HG03457 (cell line): Measurements from ENCODE around the gene ZBTB32.
"Not testable (repeated sequence)": the region's sequence is repeated elsewhere in the genome, so short reads cannot be mapped to it uniquely, and the experiment has no call there.

Source experiments
- ATAC-seq: cut with Tn5 transposase; IDR thresholded peaks from one replicate; pipeline ENCODE4 v1.9.1; 2021; ENCODE audit warnings: moderate number of reproducible peaks; ENCODE audit not compliant: unreplicated experiment

ZBTB32 gene

DNA sequence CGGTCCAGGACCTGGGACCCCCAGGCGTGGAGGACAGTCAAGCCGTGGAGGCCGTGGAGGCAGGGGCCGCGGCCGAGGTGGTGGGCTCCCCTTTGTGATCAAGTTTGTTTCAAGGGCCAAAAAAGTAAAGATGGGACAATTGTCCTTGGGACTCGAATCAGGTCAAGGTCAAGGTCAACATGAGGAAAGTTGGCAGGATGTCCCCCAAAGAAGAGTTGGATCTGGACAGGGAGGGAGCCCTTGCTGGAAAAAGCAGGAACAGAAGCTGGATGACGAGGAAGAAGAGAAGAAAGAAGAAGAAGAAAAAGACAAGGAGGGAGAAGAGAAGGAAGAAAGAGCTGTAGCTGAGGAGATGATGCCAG is 15.8 kb downstream of the ZBTB32 start:
- no peak for ATAC-seq

DNA sequence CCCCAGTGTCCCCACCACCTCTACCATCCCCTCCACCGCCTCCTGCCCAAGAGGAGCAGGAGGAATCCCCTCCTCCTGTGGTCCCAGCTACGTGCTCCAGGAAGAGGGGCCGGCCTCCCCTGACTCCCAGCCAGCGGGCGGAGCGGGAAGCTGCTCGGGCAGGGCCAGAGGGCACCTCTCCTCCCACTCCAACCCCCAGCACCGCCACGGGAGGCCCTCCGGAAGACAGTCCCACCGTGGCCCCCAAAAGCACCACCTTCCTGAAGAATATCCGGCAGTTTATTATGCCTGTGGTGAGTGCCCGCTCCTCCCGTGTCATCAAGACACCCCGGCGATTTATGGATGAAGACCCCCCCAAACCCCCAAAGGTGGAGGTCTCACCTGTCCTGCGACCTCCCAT is 16.3 kb downstream of the ZBTB32 start:
- no peak for ATAC-seq

DNA sequence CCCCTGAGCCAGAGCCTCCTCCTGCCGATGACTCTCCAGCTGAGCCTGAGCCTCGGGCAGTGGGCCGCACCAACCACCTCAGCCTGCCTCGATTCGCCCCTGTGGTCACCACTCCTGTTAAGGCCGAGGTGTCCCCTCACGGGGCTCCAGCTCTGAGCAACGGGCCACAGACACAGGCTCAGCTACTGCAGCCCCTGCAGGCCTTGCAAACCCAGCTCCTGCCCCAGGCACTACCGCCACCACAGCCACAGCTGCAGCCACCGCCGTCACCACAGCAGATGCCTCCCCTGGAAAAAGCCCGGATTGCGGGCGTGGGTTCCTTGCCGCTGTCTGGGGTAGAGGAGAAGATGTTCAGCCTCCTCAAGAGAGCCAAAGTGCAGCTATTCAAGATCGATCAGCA is 17.0 kb downstream of the ZBTB32 start:
- ATAC-seq = no peak

DNA sequence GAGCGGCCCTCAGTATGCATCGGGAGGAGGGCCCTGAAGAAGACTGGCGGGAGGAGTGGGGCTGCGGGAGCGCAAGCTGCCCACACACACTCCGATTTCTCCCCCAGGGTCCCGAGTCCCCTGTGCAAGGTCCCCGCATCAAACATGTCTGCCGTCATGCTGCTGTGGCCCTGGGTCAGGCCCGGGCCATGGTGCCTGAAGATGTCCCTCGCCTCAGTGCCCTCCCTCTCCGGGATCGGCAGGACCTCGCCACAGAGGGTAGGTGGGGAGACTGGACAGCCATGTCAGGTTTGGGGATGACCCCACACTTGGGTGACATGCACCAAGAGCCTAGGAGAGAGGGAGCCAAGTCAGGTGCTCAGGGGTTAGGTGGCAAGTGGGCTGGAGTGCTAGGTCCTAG is 18.1 kb downstream of the ZBTB32 start:
- ATAC-seq = no peak

DNA sequence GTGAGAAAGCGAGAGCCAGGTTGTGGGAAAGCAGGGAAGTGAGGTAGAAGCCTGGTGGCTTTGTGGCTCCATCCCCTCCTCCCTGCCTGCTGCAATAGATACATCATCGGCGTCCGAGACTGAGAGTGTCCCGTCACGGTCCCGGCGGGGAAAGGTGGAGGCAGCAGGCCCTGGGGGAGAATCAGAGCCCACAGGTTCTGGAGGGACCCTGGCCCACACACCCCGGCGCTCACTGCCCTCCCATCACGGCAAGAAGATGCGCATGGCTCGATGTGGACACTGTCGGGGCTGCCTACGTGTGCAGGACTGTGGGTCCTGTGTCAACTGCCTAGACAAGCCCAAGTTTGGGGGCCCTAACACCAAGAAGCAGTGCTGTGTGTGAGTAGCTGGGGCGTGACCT is 18.5 kb downstream of the ZBTB32 start:
- ATAC-seq = no peak

DNA sequence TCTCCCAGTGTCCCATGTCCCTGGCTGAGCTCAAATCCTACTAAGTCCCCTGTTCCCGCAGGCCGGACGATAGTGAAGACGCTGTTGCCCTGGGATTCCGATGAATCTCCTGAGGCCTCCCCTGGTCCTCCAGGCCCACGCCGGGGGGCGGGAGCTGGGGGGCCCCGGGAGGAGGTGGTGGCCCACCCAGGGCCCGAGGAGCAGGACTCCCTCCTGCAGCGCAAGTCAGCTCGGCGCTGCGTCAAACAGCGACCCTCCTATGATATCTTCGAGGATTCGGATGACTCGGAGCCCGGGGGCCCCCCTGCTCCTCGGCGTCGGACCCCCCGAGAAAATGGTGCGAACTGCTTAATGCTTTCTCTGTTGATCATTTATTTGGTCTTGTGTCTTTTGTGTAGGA is 19.3 kb downstream of the ZBTB32 start:
- no peak for ATAC-seq

DNA sequence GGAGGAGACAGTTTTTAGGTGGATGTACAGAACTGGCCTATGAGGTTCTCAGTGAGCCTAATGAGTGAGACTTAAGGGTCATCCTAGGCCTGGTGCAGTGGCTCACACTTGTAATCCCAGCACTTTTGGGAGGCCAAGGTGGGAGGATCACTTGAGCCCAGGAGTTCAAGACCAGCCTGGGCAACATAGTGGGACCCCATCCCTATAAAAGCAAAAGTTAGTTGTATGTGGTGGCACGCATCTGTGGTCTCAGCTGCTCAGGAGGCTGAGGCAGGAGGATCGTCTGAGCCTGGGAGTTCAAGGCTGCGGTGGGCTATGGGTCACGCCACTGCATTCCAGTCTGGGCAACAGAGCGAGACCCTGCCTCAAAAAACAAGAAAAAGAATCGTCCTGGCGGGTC is 19.8 kb downstream of the ZBTB32 start:
- ATAC-seq = not testable (repeated sequence)

DNA sequence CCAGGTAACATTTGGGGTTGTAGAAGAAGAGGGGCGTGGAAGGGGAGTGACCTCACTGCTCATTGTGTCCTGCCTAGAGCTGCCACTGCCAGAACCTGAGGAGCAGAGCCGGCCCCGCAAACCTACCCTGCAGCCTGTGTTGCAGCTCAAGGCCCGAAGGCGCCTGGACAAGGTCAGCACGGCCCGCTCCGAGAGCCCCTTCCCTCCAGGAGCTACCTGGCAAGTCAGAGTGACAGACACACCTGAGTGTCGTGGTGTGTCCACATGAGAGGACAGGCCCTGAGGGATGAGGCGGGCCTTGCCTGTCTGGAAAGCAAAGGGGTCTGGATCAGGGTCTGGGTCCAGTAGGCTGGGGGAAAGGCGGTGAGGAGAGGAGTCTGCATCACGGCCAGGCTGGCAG is 20.2 kb downstream of the ZBTB32 start:
- ATAC-seq = no peak

DNA sequence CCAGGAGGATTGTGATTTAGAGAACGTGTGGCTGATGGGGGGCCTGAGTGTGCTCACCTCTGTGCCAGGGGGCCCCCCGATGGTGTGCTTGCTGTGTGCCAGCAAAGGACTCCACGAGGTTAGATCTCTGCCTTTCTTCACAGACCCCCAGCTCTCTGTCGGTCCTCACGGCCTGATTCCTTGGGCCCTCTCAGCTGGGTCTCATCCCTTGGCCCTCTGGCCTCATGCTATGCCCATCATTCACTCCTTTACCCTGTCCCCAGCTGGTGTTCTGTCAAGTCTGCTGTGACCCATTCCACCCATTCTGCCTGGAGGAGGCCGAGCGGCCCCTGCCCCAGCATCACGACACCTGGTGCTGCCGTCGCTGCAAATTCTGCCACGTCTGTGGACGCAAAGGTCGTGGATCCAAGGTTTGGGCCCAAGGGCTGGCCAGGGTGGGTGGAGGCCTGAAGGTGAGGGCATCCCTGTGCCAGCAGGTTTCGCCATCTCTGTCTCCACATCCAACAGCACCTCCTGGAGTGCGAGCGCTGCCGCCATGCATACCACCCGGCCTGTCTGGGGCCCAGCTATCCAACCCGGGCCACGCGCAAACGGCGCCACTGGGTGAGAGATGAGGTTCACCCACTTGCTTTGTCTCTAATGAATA is 21.0 kb downstream of the ZBTB32 start:
- ATAC-seq = no peak

DNA sequence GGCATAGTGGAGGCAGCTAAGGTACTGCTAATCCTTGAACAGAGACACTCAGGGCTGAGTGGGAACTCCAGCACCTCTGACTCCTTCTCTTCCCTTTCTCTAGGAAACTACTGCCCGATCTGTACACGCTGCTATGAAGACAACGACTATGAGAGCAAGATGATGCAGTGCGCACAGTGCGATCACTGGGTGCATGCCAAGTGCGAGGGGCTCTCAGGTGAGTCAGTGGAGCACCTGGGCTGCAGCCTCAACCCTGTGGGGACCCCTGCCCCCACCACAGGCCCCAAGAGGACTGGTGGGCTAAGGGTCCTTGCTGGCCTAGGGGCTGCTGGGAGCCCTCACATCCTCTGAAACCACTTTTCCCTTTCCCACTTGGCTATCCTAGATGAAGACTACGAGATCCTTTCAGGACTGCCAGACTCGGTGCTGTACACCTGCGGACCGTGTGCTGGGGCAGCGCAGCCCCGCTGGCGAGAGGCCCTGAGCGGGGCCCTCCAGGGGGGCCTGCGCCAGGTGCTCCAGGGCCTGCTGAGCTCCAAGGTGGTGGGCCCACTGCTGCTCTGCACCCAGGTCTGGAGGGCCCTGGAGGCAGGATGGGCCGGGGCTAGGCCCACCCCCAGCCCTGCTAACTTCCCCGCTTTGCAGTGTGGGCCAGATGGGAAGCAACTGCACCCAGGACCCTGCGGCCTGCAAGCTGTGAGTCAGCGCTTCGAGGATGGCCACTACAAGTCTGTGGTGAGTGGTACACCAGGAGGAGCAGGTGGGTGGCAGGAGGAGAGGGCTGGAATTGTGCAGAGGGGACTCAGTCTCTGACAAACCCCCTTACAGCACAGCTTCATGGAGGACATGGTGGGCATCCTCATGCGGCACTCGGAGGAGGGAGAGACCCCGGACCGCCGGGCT is 22.9 kb downstream of the ZBTB32 start:
- ATAC-seq = no peak

DNA sequence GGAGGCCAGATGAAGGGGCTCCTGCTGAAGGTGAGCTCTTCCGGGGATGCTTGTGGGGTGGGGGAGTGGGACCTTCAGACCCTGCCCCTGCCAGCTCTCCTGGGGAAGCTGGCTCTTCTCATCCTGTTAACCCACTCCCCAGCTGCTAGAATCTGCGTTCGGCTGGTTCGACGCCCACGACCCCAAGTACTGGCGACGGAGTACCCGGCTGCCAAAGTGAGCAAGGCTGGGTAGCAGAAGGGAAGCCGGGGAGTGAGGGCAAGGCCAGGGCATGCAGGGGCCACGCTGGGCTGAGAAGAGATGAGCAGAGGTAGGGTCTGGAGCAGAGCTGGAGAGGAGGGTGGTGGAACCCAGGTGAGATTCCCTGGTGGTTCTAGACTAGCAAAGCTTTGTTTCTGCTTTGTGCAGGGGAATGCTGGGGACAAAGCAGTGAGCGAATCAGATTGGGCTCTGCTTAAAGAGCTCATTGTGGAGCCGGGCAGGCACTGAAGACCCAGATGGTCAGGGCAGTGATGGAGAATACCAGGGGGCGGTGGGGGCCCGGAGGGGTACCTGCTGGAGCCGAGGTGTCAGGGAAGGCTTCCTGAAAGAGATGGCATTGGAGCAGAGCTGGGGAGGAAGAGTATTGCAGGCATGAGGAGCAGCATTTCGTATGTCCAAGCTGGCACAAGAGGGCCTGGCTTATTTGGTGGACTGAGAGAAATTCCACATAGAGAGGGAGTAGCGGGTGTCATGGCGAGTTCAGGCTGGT is 23.8 kb downstream of the ZBTB32 start:
- ATAC-seq = no peak

DNA sequence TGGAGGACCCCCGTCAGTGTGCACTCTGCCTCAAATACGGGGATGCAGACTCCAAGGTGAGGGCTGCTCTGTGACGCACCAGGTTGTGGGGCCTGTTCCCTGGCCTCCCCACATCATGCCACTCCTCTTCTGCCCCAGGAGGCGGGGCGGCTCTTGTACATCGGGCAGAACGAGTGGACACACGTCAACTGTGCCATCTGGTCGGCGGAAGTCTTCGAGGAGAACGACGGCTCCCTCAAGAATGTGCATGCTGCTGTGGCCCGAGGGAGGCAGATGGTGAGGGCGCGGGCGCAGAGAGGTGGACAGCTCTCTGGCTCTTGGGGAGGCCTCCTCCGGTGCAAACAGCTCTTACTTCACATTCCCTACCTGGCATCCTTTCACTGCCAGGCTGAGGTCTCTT is 24.7 kb downstream of the ZBTB32 start:
- no peak for ATAC-seq

DNA sequence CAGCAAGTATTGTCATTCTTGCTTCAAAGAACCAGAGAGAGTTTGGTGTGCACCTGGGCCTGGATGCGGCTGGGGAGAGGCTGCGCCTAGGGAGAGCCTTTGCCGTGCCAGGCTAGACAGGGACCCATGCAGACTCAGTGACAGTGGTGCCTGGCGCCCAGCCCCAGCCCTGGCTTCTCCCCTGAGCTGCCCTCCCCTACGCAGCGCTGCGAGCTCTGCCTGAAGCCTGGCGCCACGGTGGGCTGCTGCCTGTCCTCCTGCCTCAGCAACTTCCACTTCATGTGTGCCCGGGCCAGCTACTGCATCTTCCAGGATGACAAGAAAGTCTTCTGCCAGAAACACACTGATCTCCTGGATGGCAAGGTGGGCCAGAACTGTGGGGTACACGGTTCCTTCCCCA is 25.4 kb downstream of the ZBTB32 start:
- no peak for ATAC-seq

DNA sequence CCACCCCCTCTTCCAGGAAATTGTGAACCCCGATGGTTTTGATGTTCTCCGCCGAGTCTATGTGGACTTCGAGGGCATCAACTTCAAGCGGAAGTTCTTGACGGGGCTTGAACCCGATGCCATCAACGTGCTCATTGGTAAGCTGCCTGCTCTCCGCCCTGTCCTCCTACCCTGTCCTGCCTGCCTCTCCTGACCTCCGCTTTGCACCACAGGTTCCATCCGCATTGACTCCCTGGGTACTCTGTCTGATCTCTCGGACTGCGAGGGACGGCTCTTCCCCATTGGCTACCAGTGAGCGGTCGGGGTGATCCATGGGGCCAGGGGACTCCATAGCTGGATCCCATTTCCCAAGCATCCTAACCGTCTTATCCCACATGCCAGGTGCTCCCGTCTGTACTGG is 26.0 kb downstream of the ZBTB32 start:
- no peak for ATAC-seq

DNA sequence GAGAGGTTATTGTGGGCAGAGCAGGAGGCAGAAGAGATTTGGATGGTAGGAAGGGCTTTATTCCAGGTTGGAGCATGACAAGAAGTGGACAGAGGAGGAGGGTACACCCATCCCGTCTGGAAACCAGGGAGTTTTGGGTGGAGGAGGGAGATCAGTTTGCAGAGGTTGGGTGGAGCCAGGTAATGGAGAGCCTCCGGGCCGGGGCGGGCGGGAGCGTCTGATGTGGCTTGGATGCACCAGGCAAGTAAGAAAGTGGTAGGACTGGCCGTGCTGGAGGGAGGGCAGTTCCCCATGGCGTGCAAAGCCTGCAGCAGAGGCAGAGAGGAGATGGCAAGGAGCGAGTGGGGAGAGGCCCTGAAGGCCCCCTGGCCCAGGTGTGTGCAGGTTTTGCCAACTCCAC is 27.0 kb downstream of the ZBTB32 start:
- no peak for ATAC-seq

DNA sequence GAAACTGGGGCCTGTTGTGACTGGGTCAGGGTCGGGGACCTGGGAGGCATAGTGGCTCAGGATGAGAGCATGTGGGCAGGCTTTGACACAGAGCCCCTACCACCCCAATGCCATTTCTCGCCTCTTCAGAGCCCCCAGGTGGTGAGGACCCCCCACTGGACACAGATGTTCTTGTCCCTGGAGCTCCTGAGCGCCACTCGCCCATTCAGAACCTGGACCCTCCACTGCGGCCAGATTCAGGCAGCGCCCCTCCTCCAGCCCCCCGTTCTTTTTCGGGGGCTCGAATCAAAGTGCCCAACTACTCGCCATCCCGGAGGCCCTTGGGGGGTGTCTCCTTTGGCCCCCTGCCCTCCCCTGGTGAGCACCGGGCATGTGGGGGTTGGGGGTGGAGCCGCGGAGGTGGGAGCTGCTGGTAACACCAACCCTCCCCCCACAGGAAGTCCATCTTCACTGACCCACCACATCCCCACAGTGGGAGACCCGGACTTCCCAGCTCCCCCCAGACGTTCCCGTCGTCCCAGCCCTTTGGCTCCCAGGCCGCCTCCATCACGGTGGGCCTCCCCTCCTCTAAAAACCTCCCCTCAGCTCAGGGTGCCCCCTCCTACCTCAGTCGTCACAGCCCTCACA is 27.5 kb downstream of the ZBTB32 start:
- no peak for ATAC-seq

DNA sequence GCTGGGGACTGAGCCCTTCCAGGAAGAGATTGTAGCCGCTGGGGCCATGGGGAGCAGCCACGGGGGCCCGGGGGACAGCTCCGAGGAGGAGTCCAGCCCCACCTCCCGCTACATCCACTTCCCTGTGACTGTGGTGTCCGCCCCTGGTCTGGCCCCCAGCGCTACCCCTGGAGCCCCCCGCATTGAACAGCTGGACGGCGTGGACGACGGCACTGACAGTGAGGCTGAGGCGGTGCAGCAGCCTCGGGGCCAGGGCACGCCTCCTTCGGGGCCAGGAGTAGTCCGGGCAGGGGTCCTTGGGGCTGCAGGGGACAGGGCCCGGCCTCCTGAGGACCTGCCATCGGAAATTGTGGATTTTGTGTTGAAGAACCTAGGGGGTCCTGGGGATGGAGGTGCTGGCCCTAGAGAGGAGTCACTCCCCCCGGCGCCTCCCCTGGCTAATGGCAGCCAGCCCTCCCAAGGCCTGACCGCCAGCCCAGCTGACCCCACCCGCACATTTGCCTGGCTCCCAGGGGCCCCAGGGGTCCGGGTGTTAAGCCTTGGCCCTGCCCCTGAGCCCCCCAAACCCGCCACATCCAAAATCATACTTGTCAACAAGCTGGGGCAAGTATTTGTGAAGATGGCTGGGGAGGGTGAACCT is 28.3 kb downstream of the ZBTB32 start:
- no peak for ATAC-seq

DNA sequence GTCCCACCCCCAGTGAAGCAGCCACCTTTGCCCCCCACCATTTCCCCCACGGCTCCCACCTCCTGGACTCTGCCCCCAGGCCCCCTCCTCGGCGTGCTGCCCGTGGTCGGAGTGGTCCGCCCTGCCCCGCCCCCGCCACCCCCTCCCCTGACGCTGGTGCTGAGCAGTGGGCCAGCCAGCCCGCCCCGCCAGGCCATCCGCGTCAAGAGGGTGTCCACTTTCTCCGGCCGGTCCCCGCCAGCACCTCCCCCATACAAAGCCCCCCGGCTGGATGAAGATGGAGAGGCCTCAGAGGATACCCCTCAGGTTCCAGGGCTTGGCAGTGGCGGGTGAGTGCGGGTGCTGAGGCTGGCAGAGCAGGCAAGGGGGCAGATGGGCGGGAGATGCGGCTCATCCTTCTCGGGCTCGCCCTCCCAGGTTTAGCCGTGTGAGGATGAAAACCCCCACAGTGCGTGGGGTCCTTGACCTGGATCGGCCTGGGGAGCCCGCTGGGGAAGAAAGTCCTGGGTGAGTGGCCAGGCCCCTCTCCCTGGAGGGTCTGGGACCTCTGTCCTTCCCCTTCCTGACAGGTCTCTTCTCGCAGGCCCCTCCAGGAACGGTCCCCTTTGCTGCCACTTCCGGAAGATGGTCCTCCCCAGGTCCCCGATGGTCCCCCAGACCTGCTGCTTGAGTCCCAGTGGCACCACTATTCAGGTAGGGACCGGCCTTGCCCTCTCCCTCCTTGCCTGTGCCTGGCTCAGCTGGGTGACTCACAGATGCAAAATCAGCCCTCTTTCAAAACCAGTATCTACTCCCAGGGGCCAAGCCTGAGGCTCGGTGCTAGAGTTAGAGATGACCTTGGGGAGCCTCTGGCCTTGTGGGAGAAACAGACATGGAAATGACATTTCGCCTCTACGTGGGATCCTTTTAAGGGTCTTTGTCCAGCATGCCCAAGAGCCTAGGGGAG is 29.1 kb downstream of the ZBTB32 start:
- ATAC-seq = no peak

DNA sequence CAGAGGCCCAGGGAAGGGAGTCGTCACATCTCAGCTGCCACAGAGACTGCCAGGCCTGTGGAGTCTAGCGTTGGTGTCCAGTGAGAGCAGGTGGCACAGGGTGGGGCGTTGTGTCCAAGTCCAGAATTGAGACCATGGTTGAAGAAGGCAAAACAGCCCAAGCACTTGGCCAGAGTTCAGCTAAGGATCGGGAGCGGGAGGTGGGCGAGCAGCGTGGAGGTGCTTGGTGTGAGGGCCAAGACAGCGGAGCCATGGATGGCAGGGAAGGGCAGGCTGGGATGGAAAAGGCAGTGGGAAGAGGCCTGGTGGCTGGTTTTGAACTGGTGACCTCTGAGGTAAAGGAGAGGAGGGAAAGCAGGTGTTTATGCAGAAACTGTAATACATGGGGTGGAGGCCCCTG is 29.9 kb downstream of the ZBTB32 start:
- no peak for ATAC-seq

DNA sequence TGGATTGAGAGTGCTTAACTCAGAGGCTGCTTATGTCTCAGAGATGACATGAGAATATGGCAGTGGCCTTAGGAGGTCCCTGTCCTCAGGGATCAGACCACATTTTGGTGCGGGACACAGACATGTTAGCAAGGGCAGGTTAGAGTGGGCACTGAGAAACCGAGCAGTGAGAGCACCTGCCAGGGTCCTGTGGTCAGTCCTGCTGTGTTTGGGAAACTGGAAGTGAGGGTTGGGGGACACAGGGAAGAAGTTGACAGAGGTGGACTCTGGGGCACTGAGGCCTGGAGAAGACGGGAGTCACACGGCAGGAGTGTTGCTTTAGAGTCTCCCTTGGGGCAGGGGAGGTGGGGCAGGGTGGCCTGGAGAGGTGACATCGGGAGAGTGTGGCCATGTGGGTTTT is 30.5 kb downstream of the ZBTB32 start:
- ATAC-seq = no peak
